DMS 273 (cell line): ENCODE measurements around the gene TANC1.
A peak's percentile ranks its signal among the peaks of the same experiment; 100 is the strongest.

Experiments
- DNase-seq: peaks from one replicate; lab custom pipeline; 2025; ENCODE audit not compliant: unreplicated experiment; lab: John Stamatoyannopoulos, UW

The TANC1 gene

DNA sequence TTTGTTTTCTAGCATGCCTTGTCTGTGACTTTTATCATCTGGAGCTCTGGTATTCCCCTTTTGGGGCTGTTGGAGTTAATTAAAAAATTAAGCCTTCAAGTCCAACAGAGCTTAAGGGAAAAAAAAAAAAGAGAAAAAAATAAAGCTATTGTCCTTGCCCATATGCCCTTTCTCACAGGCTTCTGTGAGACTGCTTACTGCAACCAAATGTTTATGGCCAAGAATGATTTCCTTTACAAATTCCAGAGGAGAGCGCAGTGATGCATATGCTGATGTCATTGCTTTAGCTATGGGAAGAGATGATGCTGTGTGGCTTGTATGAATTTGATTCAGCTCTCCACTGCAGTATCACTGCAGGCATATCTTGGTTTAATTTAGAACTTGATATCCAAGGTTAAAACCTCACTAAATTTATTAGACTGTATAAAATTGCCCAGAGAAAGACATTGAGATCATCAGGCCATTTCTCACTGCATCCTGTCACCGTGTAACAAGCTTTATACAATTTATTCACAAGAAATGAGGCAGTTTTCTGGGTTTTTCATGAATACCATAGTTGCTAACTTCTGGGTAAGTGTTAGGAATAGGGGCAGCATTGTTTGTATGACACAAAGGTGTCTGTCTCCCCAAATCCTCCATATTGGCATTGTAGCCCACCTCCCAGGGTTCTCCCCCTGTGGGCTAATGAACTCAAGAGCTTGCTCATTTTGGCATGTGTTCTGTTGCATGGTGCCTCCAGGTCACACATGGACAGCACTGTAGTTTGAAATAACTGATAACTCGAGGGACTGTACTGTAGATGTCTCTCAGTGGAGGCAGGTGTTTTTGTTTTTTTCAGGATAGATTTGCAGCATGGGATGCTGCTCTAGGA is 85.0 kb downstream of the TANC1 start:
- DNase-seq: no peak

DNA sequence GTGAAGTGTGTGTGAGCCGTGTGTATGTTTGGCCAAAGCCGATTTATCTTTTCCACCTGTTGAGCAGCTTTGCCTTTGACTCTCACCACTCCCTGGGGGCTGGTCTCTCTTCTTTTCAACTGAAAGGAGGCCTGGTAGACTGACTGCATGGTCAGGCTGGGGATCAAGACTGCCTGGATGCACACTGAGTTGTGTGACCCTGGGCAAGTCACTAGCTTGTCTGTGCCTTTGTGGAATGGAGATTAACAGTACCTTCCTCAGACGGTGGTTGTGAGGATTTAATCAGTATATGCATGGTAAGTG is 85.5 kb downstream of the TANC1 start:
- DNase-seq: no peak

- no peak for DNase-seq
These were observed 86.5 kb downstream of the TANC1 start for GRCh38 chr2:159054985-159055384.

DNA sequence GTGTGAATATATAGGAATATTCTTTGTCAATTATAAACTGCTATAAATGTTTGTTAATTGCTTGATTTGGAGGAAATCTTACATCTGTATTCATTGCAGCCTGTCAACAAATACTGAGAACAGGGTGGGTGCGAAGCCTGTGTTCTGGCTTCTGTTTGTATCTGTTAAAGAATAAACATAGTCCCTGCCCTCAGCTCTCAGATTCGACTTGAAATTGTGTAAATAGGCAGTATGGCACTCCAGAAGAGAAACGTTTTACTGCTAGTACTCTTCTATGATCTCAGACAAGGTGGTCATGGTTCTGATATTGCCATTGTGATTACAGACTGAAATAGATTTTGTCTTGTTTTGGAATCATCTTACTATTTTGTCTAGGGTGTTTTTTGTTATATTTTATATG is 92.1 kb downstream of the TANC1 start:
- no peak for DNase-seq

DNA sequence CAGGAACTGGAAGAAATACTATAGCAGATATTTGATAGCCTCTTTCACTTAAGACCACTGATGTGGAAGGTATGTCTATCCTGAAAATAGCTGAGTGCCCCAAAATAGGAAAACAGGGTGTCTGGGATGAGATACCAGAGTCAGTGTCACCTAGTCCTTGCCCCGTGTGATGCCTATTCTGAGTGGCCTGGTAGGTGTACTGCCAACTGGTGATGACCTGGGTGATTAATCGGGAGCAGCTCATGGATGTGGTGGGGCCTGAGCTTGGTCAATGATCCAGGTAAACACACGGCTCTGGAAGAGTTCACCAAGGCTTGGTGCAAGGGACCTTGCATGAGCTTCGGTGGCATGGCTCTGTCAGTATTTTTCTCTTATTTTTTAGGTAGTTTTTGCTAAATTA is 95.2 kb downstream of the TANC1 start:
- no peak for DNase-seq

DNA sequence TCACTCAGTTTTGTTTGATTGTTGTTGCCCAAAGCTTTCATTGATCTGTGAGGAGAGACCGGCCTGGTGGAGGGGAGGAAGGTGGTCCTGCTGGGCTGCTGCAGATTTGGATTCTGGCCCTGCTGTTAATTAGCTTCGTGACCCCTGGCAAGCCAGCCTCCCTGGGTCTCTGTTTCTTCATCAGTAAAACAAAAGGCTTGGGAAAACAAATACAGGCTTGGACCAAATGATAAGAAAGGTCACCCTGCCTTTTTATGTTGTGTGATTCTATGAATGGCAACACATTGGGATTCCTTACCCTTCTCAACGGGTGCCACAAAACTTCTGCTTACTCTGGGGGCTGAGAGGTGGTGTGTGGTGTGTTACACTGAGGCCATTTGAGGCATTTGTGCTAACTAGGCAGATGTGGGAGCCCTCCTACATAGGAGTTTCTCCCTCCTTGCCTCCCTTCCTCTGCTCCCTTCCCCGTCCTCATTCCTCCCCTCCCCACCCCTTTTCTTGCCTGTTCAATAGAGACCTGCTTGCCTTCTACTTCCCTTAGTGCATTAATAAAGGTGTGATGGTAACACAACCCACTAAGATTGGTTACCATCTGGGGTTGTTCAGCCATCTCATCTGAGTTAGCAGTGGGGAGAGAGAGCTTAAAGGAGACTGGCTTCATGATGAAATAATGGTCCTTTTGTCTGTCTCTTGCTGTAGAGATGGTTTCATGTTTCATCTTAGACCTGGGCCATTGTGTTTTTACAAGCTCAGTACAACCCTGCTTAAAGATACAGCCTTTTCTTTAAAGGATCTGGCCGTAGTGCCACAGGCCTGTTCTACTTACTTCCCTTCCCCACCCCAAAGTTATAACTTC is 96.2 kb downstream of the TANC1 start:
- no peak for DNase-seq

DNA sequence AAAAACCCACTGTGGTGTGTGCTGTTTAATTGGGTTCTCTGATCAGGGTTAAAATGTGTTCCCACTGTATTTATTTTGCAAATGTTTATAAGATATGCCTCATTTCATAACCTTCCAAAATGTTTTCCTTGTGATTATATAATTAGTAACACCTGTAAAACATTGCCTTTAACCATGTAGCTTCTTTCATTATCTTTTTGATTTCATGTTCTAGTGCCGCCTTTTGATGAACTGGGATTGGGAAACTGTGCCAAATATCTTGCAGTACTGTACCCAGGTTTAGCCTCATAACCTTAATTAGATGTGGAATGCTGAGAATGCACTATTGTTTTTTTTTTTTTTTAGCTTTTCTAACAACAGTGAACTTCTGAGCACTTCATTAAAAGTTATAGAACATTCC is 96.9 kb downstream of the TANC1 start:
- no peak for DNase-seq

DNA sequence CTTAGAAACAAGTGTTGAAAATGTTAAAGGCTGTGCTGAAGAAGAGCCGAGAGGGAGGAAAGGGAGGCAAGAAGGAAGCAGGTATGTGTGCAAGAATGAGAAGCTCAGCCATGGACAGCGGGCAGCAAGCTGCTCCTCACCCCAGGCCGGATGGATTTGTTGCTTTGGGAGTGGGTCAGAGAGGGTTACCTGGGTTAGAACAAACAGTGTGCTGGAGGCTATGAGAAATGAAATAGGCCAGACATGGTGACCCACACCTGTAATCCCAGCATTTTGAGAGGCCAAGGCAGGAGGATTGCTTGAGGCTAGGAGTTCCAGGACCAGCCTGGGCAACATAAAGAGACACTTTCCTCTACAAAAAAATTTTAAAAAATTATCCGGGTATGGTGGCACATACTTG is 97.5 kb downstream of the TANC1 start:
- DNase-seq: no peak

- DNase-seq: peak; percentile 69
These were observed 98.2 kb downstream of the TANC1 start for GRCh38 chr2:159066541-159067156.

- DNase-seq: no peak
These were observed 99.5 kb downstream of the TANC1 start for GRCh38 chr2:159067971-159068370.

- DNase-seq: no peak
These were observed 100.8 kb downstream of the TANC1 start for GRCh38 chr2:159069229-159069628.

DNA sequence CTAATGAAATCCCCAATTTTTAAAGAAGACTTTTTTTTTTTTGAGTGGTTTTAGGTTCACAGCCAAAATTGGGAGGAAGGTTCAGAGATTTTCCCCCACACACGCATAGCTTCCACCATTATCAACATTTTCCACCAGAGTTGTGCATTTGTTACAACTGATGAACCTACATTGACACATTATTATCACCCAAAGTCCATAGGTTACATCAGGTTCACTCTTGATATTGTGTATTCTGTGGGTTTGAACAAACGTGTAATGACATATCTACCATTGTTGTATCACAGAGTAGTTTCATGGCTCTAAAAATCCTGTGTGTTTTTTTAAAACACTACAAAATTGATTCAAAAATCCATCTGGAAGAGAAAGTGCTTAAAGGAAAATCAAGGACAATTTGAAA is 101.8 kb downstream of the TANC1 start:
- DNase-seq: no peak

- DNase-seq: no peak
These were observed 102.9 kb downstream of the TANC1 start for GRCh38 chr2:159071190-159071915.

DNA sequence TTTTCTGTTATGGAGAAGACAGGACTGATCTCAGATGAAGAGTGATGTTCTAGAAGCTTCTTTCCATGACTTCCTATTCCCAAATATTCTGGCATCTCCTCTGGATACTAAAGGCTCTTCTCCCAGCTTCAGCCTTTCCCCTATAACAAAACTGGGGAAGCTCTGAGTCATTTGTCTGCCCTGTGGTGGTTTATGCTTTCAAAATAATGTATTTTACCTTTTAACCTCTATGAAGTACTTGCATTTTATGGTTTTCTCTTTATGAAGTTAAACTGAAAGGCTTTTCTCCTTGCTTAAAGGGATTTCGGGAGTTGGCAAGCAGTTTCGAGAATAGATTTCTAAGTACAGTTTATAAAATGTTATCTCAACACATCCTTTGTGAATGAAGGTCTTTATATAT is 104.4 kb downstream of the TANC1 start:
- no peak for DNase-seq

- DNase-seq: no peak
These were observed 104.8 kb downstream of the TANC1 start for GRCh38 chr2:159073256-159073655.

- DNase-seq: no peak
These were observed 106.2 kb downstream of the TANC1 start for GRCh38 chr2:159074605-159075004.

- no peak for DNase-seq
These were observed 107.3 kb downstream of the TANC1 start for GRCh38 chr2:159075727-159076126.

DNA sequence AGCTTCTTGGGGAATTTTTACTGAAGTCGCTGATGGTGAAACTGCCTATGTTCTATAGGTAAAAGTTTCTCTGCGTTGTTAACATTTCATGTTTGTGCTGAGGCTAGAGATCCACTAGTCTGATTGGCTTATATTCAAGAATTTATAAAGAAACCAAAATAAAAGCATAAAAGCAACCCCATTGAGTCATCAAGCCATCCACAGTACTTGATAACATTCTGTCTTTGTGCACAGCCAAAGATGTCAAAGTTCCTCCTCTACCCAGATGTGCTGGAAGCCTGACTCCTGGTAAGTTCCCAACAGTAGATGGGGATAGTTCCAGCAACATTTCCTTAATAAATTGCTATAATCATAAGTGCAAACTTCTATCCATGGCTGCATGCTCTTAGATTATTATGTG is 107.8 kb downstream of the TANC1 start:
- no peak for DNase-seq

GRCh38 chr2:159077869-159078268 is 109.4 kb downstream of the TANC1 start:
- no peak for DNase-seq

GRCh38 chr2:159078443-159078842 is 110.0 kb downstream of the TANC1 start:
- DNase-seq: no peak

GRCh38 chr2:159080641-159081040 is 112.2 kb downstream of the TANC1 start:
- peak; percentile 55 for DNase-seq
